Activated CD4-positive, alpha-beta T cell treated with anti-CD3 and anti-CD28 coated beads, Interleukin-2, amount 50 U/mL, for 1 hour (primary cell): ENCODE data around the gene SUMO3.

Experiments used
- DNase-seq: peaks from one replicate; pipeline ENCODE4 v3.0.0-alpha.2; 2020

Gene SUMO3

DNA sequence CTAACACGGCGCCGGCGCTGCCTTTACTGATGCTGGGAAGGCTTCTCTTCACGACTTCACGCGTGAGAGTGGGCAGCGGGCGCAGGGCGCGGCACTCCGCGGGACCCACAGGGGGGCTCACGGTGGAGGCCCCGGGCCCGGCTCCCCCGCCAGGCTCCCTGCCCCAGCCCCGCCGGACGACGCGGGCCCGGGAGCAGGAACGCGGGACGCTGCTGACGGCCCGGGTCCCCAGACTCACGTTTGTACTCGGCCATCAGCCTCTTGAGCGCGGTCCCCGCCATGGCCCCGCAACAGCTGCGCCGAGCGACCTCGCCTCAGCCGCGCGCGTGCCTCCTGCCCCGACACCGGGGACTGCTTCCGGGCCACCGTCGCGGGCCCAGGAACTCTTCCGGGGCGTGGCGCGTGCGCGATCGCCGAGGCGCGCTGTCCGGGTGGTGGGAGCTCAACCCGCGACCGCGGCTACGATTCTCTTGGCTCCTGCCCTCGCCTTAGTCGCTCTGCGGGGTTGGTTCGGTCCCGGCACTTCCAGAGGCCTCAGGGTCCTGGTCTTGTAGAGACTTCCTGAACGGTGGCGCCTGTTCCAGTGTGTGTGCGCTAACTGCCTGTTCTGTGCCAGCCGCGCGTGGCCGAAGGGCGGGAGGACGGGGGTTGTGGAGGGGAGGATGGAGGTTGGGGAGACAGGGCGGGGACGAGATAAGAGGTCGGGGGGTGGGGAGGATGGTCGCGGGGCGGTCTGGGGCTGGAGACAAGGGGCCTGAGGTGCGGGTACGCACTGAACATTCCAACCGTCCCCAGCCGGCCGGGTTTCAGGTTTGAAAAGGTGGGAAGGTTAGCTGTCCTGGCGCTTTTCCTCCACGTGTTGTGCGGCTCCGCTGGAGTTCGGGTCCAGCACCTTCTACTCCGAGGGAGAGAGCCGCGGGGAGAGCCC lies 16.1 kb downstream of the SUMO3 start, which contains the start of gene UBE2G2:
UBE2G2 (minus strand) TSS at position 353 of the 928 bp plus-strand sequence; CDS start at position 281, 72 bp downstream.
- DNase-seq: peak; percentile 84

DNA sequence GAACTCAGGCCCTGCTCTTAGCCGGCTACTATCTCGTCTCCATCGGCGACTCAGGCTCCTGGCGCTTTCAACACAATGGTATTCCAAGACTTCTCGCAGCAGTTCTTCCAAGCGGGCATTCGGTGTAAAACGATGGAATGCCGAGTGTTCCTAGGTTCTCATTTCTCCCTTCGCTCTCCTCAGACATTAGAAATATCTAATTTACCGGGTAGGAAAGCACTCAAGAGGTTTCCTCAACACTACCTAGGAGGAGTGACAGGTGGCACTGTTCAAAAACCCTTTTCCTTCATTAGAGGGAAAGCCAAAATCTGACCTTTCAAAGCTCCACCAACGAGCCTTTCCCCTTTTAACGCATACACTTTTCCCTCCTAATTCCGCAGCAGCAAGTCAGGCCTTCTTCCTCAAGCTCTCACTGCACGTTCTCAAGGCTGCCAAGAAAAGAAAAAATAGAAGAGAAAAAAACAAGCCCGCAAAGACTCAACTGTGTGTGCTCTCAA lies 16.8 kb downstream of the SUMO3 start:
- DNase-seq: no peak

DNA sequence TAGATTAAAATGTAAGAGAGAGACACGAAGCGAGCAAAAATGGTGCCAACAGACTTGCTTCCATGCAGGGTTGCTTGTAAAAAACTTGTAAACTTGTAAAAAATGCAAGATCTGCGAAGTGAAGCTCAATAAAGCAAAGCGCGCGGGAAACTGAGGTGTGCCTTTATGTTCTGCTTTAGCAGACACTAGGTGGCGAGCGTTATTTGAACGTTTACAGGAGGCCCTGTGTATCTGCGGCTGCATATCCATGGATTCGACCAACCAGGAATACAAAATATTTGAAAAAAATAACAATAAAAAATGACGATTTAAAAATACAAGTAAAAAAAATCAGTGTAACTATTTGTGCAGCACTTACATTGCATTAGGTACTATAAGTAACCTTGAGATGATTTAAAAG lies 17.8 kb downstream of the SUMO3 start:
- DNase-seq: no peak

DNA sequence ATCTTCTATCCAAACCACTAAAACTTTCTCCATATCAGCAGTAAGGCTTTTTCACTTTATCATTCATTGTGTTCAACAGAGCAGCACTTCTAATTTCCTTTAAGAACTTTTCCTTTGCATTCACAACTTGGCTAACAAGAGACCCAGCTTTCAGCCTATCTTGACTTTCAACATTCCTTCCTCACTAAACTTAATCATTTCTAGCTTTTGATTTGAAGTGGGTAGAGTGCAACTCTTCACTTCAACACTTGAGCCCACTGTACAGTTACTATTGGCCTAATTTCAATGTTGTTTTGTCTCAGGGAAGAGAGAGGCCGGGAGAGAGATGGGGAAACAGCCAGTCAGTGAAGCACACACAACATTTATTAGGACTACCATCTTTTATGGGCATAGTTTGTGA lies 18.2 kb downstream of the SUMO3 start:
- DNase-seq: no peak

DNA sequence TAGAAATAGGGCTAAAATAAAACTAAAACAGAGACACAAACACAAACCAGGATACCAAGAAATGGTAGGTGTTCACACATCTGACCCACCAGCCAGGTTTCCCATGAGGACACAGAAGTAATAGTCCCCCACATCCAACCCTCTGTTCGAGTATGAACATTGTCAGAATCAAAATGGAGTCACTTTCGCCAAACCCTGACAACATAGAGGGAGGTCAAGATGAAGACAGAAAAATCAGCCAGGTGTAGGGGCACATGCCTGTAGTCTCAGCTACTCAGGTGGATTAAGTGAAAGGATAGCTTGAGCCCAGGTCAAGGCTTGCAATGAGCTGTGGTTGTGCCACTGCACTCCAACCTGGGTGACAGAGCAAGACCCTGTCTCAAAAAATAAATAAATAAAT lies 20.1 kb downstream of the SUMO3 start:
- no peak for DNase-seq

DNA sequence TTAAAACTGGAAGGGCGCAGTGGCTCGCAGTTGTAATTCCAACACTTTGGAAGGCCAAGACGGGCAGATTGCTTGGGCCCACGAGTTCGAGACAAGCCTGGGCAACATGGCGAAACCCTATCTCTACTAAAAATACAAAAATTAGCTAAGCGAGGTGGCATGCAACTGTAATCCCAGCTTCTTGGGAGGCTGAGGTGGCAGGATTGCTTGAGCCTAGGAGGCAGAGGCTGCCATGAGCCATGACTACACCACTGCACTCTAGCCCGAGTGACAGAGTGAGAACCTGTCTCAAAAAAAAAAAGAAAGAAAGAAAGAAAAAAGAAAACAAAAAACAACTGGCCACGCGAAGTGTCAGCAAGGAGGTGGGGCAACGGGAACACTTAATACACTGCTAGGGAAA lies 22.5 kb downstream of the SUMO3 start:
- DNase-seq: no peak

DNA sequence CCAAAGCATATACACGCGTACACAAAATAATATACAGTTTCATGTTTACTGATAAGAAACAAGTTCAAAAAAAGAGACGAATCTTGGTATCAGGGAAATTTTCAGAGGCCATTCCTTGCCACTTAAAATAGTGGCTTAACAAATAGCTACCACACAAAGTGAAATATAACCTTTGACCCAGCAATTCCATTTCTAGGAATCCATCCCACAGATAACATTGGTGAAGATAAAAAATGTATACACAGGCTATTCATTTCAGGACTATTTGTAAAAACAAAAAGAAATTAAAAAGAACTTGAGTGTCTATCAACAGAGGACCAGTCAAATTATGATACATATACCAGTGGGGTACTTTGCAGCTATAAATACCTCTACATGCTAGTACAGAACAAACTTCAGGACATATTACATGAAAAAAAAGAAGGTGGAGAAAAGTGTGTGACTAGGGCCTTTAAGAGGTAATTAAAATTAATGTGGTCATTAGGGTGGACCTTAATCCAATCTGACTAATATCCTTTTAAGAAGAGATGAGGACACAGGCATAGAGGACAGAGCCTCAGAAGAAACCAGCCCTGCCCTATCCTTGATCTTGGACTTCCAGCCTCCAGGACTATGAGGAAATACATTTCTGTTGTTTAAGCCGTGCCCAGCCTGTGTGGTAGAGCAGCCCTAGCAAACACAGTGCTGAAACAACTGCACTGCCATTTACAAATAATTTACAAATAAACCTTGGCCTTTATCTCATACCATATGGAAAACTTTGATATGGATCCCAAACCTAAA lies 24.1 kb downstream of the SUMO3 start:
- DNase-seq: no peak

DNA sequence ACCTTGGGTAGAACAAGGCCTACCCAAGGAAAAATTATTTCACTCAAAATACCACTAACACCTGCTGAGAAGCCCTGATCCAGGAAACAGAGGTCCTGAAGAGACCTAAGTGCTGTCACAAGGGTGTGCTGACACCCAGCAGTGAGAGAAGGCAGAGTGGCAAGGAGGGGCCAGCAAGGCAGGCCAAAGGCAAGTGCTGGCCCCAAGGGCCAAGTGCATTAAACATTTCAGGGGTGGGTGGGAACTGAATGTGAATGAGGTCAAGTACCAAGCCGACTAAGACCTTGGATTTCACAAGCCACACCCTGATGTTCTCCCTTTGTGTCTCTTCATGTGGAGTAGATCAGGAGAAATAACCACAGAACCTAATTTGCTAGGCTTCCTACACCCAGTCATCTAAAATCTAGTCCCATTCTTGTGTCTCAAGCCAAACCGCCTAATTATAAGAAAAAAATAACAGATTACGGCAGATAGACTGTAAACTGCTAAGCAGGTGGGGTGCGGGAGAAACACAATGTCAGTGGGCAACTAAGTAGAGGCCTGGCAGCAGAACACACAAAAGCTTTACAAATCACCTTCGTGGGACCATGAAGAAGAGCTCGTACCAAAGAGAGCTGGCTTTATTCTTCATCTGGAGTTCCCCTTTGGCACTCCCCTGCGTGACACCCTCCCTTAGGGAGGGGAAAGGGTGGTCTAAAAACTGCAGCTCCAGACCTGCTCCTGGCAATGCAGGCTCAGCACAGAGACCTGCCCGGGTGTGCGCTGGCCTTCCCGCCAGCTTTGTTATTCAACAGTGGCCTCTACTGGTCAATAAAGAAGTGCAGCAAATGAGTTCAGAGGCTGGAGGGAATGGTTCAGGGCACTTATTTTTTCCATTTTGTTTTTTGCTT lies 24.9 kb downstream of the SUMO3 start:
- peak; percentile 46 for DNase-seq

DNA sequence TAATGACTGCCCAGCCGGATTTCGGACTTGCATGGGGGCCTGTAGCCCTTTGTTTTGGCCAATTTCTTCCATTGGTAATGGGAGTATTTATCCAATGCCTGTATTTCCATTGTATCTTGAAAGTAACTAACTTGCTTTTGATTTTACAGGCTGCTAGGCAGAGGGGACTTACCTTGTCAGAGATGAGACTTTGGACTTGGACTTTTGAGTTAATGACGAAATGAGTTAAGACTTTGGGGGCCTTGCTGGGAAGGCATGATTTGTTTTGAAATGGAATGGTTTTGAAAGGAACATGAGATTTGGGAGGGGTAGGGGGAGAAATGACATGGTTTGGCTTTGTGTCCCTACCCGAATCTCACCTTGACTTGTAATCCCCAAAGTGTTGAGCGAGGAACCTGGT lies 25.9 kb downstream of the SUMO3 start:
- DNase-seq: no peak

DNA sequence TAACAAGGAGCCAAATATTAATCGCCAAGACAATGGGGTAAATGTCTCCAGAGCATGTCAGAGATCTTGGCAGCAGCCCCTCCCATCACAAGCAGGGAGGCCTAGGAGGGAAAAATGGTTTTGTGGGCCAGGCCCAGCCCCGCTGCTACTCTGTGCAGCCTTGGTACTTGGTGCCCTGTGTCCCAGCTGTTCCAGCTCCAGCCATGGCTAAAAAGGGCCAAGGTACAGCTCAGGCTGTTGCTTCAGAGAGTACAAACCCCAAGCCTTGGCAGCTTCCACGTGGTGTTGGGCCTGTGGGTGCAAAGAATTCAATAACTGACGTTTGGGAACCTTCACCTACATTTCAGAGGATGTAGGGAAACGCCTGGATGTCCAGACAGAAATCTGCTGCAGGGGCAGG lies 26.6 kb downstream of the SUMO3 start:
- DNase-seq: no peak

DNA sequence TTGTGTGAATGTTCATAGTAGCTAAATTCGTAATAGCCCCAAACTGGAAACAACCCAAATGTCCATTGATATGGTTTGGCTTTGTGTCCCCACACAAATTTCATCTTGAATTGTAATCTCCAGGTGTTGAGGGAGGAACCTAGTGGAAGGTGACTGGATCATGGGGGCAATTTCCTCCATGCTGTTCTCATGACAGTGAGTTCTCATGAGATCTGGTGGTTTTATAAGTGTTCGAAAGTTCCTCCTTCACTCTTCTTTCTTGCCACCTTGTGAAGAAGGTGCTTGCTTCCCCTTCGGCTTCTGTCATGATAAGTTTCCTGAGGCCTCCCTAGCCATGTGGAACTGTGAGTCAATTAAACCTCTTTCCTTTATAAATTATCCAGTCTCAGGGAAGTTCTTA lies 27.5 kb downstream of the SUMO3 start:
- no peak for DNase-seq

DNA sequence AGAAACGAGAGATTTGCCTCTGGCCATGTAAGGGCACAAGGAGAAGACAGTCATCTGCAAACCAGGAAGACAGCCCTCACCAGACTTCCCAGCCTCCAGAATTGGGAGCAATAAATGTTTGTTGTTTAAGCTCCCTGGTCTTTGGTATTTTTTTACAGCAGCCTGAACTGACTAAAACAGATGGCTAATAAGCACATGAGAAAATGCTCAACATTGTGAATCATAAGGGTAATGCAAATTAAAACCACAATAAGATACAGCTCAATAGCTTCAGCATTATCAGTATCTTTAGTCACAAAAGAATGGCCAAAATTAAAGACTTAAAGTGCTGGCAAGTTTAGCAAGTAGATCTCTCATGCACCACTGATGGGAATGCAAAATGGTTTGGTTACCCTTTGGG lies 28.0 kb downstream of the SUMO3 start:
- DNase-seq: no peak

DNA sequence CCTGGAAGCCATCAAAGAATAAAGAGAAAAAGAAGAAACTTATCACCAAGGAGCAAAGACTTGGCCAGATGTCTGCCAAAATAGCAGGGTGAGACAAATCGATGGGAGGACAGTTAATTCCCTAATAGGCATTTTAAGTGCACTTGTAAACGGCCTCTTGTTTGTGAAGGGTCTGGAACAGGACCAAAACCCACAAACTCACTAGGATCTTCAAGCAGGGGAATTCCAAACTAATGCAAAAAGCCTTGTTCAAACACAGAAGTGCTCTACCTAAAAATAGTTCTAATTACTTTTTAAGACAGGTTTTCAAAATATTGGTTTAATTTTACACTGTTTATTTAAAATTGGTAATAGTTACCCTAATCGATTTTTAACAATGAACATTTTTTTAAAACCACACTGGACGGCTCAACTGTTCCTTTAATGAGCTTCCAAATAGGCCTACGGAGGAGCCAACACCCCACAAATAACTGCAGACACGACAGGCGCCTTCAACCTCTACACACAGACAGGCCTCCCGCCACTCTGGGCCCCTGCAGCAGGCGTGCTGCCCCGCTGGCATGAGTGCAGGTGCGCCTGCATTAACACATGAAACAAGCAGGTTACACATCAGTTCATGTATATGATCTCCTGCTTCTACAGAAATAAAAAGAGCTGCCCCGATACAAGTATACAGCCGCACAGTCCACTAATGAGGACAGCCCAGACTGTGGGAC lies 32.1 kb downstream of the SUMO3 start:
- no peak for DNase-seq

DNA sequence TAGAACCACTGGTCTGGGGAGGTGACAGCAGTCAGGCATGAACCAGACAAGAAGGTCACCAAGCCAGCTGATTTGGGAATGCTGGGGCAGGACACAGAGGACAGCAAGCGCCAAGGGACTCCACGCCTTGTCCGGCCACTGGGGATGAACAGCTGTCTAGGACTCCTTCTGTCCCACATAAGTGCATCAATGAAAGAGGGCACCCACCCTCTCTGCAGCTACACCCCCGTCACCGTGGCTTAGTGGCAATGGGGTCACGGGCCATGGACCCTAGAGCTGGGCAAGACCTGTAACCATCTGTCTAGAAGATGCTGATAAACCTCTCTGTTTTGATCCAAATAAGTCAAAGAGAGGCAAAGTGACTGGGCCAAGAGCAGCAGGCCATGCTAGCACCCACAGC lies 33.1 kb downstream of the SUMO3 start:
- DNase-seq: no peak

DNA sequence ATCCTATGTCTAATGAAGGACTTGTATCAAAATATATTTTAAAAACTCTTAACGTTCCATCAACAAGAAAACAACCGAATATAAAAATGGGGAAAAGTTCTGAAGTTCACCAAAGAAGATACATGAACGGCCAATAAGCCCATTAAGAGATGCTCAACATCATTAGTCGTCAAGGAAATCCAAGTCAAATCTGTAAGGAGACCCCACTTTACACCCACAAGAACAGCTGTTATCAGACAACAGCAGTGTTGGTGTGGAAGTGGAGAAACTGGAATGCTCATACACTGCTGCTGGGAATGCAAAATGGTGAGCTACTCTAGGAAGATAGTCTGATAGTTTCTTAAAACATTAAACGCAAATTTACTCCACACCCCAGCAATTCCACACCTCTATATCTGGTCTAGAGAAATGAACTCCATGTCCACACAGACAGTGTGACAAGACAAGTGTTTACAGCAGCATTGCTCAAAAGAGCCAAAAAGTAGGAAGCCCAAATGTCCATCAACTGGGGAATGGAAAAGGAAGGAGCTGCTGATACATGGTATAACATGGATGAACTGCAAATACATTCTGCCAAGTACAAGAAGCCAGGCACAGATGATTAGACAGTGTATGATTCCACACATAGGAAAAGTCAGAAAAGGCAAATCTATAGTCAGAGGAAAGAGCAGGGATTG lies 34.7 kb downstream of the SUMO3 start:
- DNase-seq: no peak

DNA sequence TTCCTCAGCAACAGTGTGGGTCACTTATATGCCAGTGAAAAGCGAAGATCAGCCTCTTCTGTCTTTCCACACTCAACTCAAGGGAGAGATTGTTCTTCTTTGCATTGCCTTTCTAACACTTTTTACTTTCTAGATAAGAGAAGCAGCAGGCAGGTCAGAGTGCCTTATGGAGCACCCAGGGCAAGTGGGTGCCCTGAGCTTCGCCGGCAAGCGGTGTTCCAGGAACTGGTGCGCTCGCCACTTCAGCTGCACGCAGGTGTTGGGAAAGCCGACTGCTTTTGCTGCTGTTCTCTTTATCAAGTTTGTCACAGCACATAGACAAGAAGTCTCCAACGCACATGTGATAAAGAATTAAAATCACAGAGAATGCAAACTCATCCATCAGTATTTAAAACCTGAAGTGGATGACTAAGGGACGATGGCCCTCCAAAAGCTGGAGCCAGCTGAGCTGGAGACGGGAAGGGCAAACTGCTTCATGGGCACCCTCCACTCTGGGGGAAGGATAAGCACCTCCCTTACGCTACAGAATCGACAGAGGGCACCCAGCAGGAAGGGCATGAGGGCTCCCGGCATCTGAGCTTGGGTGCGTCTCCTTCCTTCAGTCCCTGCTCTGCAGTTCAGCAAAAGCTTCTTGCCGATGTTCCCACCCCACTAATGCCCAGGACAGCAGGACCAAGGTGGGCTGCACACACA lies 36.9 kb downstream of the SUMO3 start:
- DNase-seq: no peak

DNA sequence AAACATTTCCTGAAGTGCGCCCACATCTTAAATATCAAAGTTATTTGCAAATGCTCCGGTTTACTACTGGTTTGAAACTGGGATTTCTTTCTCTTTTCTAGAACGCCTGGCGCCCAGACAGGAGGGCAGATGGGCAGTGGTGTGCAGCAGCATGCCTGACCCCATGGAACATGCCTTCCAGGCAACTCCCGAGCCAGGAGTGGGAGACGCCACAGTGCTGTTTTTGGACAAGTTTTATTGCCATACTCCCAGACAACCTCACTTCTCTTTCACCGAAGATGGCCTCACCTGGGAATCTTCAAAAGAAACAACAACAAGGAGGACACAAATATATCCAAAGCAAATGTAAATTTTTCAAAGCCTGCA lies 37.7 kb downstream of the SUMO3 start:
- no peak for DNase-seq

DNA sequence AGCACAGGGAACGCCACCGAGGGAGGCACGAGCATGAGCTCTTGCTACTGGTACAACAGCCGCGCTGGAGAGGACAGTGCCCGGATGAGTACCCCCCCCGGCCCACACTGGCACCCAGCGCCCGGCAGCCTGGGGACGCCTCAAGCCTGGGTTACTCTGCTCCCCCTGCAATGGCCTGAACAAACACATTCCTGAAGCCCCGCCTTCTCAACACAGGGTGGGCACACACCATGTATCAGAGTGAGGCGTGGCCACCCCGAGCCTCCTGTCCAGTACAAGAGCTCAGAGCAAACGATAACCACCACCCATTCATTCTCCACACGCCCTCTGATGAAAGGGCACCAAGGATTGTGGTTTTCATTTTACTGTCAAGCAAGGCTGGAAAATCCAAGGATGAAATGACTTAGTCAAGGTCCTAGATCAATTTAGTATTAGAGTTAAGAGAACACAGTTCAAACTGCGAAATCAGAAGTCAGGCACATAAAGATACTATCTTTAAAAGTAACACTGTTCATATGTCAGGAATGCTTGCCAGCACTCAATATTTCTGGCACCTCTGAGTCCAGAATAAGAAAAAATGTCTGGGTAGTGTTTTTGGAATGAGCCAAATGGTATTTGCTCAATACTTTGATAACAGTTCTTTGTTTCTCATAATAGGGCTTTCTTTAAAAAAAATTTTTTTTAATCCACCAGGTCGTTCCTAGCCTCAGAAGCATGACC lies 38.3 kb downstream of the SUMO3 start:
- no peak for DNase-seq

DNA sequence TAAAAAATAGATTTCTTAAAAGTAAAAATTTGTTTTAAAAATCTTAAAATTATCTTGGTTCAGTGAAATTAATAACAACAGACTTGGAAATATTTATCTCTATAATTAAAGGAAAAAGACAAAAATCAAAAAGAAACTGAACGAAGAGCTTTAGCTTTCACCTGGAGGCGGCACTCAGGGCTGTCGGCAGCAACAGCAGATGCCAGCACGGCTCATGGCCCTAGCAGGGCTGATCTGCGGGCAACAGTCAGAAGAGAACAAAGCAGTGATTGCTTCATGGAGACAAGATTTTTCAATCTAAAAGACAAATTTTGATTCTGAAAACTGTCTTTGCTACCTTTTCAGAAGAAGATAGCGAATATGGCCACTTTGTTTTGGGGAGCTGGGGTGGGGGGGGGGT lies 38.9 kb downstream of the SUMO3 start:
- no peak for DNase-seq

DNA sequence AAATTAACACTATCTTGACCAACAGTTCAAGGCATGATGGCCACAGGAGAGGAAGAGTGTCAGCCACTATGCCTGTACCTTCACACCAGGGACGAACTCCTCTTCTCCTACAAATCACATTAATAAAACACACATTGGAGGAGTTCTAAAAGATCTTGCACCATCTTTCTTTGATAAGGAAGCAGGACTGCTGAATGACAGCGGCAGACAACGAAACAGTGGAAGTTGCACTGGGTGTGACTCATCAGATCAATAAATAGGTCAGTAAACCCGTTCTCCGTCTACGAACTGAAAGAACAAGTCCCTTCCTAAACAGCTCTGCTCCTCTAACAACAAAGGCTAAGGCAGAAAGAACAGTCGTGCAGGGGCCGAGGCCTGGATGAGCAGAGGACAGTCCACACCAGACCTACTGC lies 39.4 kb downstream of the SUMO3 start:
- no peak for DNase-seq
